Globus pallidus (tissue), 1 donor: ENCODE data around the gene DDRGK1.
"Not testable (repeated sequence)": the region's sequence is repeated elsewhere in the genome, so short reads cannot be mapped to it uniquely, and the experiment has no call there.

Source experiments
- DNase-seq: peaks from one replicate; pipeline ENCODE4 v3.0.0-alpha.2; 2015; ENCODE audit warnings: low spot score

Gene DDRGK1

GRCh38 chr20:3164763-3165410 is 39.6 kb downstream of the DDRGK1 start:
- DNase-seq, result no peak

- no peak for DNase-seq
These were observed 40.3 kb downstream of the DDRGK1 start for GRCh38 chr20:3164043-3164762.

GRCh38 chr20:3163099-3164042 is 41.1 kb downstream of the DDRGK1 start:
- DNase-seq, result no peak

- DNase-seq, result no peak
These were observed 42.3 kb downstream of the DDRGK1 start for GRCh38 chr20:3162080-3162611.

- DNase-seq, result no peak
These were observed 43.0 kb downstream of the DDRGK1 start for GRCh38 chr20:3161316-3162079.

GRCh38 chr20:3160418-3160817 is 44.1 kb downstream of the DDRGK1 start:
- DNase-seq, result no peak

GRCh38 chr20:3158968-3159431 is 45.5 kb downstream of the DDRGK1 start:
- DNase-seq, result no peak

GRCh38 chr20:3157817-3158216 is 46.7 kb downstream of the DDRGK1 start:
- DNase-seq, result no peak

GRCh38 chr20:3156811-3157619 is 47.5 kb downstream of the DDRGK1 start:
- no peak for DNase-seq

- not testable (repeated sequence) for DNase-seq
These were observed 52.3 kb downstream of the DDRGK1 start for GRCh38 chr20:3152057-3152644.

GRCh38 chr20:3150908-3151307 is 53.6 kb downstream of the DDRGK1 start:
- no peak for DNase-seq

- DNase-seq, result no peak
These were observed 57.6 kb downstream of the DDRGK1 start for GRCh38 chr20:3146732-3147341.

- no peak for DNase-seq
These were observed 62.7 kb downstream of the DDRGK1 start for GRCh38 chr20:3141757-3142156.
